ENCODE results near the gene VSTM2L. TPM values are rescaled to one million over a fixed set of nuclear protein-coding genes. Genes with fewer than 3 reads are reported as not detected.

The VSTM2L gene
- total and polyA plus RNA-seq, 9 of the 15 experiments (the other 6 are each of a cell fraction or from before 2014, with no cell fraction given): not detected

- TF ChIP-seq MITF (IDR thresholded peaks at IDR 0.05): no peak
- no peak for TF ChIP-seq SMARCC2 (IDR thresholded peaks at IDR 0.05; ENCODE audit: low read depth)
- TF ChIP-seq ZBTB40 (IDR thresholded peaks at IDR 0.05): no peak
- TF ChIP-seq ZBTB40 (CRISPR knock-in tag; IDR thresholded peaks at IDR 0.05): no peak
- TF ChIP-seq PHTF2 (CRISPR knock-in tag; IDR thresholded peaks at IDR 0.05): no peak
- no peak for TF ChIP-seq SUPT5H (IDR thresholded peaks at IDR 0.05)
- TF ChIP-seq CREB3L1 (IDR thresholded peaks at IDR 0.05; ENCODE audit: borderline replicate concordance, low read depth): no peak
- peak; percentile 41; the same call in 1 of the 2 replicates for TF ChIP-seq NFIC (IDR thresholded peaks at IDR 0.05)
- no peak for TF ChIP-seq GMEB1 (CRISPR knock-in tag; IDR thresholded peaks at IDR 0.05)
- TF ChIP-seq TAL1 (IDR thresholded peaks at IDR 0.05): peak; percentile 70
- peak in 1 of 2 experiments; percentile 55; a peak in 2 of 4 replicates for TF ChIP-seq TRIM24 (IDR thresholded peaks at IDR 0.05)
- no peak for TF ChIP-seq ATF4 (CRISPR knock-in tag; IDR thresholded peaks at IDR 0.05)
Observed at GRCh38 chr20:37973059-37973910, 70.4 kb downstream of the VSTM2L start (continued).

All from K562 (cell line).